Neural crest cell (in vitro differentiated cells): ENCODE data around the gene RAD54L. TPM values are rescaled to one million over a fixed set of nuclear protein-coding genes. Genes with fewer than 3 reads are reported as not detected.

Experiments used
- DNase-seq: peaks from one replicate; pipeline ENCODE4 v3.0.0; 2021; ENCODE audit warnings: low read depth, mixed read lengths, low spot score
- H3K27ac Mint-ChIP-seq: one replicate; pipeline ENCODE4 v1.8.0; 2021; ENCODE audit warnings: mild to moderate bottlenecking, mixed read lengths; ENCODE audit not compliant: unreplicated experiment
- H3K27me3 Mint-ChIP-seq: 2 replicates; pipeline ENCODE4 v1.8.0; 2021; ENCODE audit warnings: low read depth, mild to moderate bottlenecking, mixed read lengths
- H3K36me3 Mint-ChIP-seq: 2 replicates; pipeline ENCODE4 v1.8.0; 2021; ENCODE audit warnings: low read depth, mild to moderate bottlenecking, mixed read lengths
- H3K4me1 Mint-ChIP-seq: 2 replicates; pipeline ENCODE4 v1.8.0; 2021; ENCODE audit warnings: mixed read lengths
- H3K4me3 Mint-ChIP-seq: one replicate; pipeline ENCODE4 v1.8.0; 2021; ENCODE audit warnings: mild to moderate bottlenecking, mixed read lengths
- H3K9me3 Mint-ChIP-seq: 2 replicates; pipeline ENCODE4 v1.8.0; 2021; ENCODE audit warnings: mixed read lengths
- total RNA-seq: library from RNA; stranded (reverse); gene quantifications from 2 replicates; pipeline ENCODE4 v1.2.1, GENCODE V29; 2021
- TF ChIP-seq, protein P1 (sequence below): fragments of 200-600 bp; sonication (generic); conservative IDR thresholded peaks from 2 replicates; pipeline ENCODE4 v1.5.0; 2021; ENCODE audit warnings: antibody characterized with exemption, mild to moderate bottlenecking

RAD54L gene
- total RNA-seq, 1 donor from 2014 or later, result 55.8 TPM

- peaks cover 50% of the 10 kb centered on the region for H3K4me1 Mint-ChIP-seq
- DNase-seq, result no peak
- no peaks in the 10 kb centered on the region for H3K27me3 Mint-ChIP-seq
- peak overlapping the region; percentile 93 for H3K4me3 Mint-ChIP-seq
- TF ChIP-seq, protein P1, sequence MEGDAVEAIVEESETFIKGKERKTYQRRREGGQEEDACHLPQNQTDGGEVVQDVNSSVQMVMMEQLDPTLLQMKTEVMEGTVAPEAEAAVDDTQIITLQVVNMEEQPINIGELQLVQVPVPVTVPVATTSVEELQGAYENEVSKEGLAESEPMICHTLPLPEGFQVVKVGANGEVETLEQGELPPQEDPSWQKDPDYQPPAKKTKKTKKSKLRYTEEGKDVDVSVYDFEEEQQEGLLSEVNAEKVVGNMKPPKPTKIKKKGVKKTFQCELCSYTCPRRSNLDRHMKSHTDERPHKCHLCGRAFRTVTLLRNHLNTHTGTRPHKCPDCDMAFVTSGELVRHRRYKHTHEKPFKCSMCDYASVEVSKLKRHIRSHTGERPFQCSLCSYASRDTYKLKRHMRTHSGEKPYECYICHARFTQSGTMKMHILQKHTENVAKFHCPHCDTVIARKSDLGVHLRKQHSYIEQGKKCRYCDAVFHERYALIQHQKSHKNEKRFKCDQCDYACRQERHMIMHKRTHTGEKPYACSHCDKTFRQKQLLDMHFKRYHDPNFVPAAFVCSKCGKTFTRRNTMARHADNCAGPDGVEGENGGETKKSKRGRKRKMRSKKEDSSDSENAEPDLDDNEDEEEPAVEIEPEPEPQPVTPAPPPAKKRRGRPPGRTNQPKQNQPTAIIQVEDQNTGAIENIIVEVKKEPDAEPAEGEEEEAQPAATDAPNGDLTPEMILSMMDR, result no peak
- no peaks in the 10 kb centered on the region for H3K9me3 Mint-ChIP-seq
- H3K36me3 Mint-ChIP-seq, result no peaks in the 10 kb centered on the region
- no peak overlapping the region for H3K27ac Mint-ChIP-seq
These were observed 42.4 kb upstream of the RAD54L start for GRCh38 chr1:46205141-46205540.

GRCh38 chr1:46205791-46206190 is 41.8 kb upstream of the RAD54L start:
- H3K27me3 Mint-ChIP-seq, result no peaks in the 10 kb centered on the region
- no peaks in the 10 kb centered on the region for H3K9me3 Mint-ChIP-seq
- H3K36me3 Mint-ChIP-seq, result no peaks in the 10 kb centered on the region
- peaks cover 45% of the 10 kb centered on the region for H3K4me1 Mint-ChIP-seq
- TF ChIP-seq, protein P1, result no peak
- DNase-seq, result peak; percentile 22
- H3K27ac Mint-ChIP-seq, result peak overlapping the region; percentile 93
- peak overlapping the region; percentile 93 for H3K4me3 Mint-ChIP-seq

DNA sequence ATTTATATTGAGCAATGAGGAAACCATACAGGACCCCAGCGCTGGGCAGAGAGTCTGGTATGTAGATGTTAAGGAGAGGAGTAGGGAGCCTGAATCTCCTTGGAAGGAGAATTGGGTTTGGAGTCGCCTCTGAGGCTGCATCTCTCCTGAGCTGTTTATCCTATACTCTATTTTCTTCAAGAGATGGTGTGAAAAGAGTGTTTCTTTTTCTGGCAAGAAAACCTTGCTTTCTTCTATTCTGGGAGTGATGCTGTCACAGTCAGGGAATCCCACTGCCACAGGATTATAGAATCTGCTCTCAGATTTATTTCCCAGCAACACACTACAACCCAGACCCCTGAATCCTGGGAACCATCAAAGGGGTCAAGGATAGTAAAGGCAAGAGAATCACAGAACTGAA is 41.2 kb upstream of the RAD54L start:
- H3K27me3 Mint-ChIP-seq, result no peaks in the 10 kb centered on the region
- no peak for DNase-seq
- no peaks in the 10 kb centered on the region for H3K9me3 Mint-ChIP-seq
- H3K27ac Mint-ChIP-seq, result peak overlapping the region; percentile 93
- H3K36me3 Mint-ChIP-seq, result no peaks in the 10 kb centered on the region
- H3K4me3 Mint-ChIP-seq, result peak overlapping the region; percentile 93
- peaks cover 45% of the 10 kb centered on the region for H3K4me1 Mint-ChIP-seq
- TF ChIP-seq, protein P1, result no peak

DNA sequence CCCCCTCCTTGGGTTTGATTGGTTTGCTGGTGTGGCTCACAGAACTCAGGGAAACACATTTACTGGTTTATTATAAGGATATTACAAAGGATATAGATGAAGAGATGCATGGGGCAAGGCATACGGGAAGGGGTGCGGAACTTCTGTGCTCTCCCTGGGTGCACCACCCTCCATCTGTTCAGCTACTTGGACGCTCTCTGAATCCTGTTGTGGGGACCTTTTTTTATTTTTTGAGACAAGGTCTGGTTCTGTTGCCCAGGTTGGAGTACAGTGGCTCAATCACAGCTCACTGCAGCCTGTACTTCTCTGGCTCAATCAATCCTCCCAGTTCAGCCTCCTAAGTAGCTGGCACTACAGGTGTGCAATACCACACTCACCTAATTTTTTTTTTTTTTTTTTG is 37.0 kb upstream of the RAD54L start:
- TF ChIP-seq, protein P1, result no peak
- H3K27me3 Mint-ChIP-seq, result no peaks in the 10 kb centered on the region
- no peak overlapping the region for H3K27ac Mint-ChIP-seq
- H3K9me3 Mint-ChIP-seq, result peaks cover 3% of the 10 kb centered on the region
- H3K4me1 Mint-ChIP-seq, result peaks cover 24% of the 10 kb centered on the region
- no peak overlapping the region for H3K4me3 Mint-ChIP-seq
- no peak for DNase-seq
- peaks cover 3% of the 10 kb centered on the region for H3K36me3 Mint-ChIP-seq

GRCh38 chr1:46211051-46211450 is 36.5 kb upstream of the RAD54L start:
- Mint-ChIP-seq H3K36me3 (peaks cover 3% of the 10 kb centered on the region), H3K9me3 (peaks cover 3% of the 10 kb centered on the region), H3K4me1 (peaks cover 19% of the 10 kb centered on the region), H3K27ac (no peak overlapping the region), H3K27me3 (no peaks in the 10 kb centered on the region), H3K4me3 (no peak overlapping the region)
- TF ChIP-seq, protein P1, result no peak
- DNase-seq, result no peak

DNA sequence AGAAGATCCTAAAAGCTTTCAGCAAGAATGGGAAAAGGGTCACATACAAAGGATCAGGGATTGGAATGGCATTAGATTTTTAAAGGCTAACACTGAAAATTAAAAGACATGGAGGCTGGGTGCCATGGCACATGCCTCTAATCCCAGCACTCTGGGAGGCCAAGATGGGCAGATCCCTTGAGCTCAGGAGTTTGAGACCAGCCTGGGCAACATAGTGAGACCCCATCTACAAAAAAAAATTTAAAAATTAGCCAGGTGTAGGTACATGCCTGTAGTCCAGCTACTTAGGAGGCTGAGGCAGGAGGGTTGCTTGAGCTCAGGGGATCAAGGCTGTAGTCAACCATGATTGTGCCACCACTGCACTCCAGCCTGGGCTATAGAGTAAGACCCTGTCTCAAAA is 32.1 kb upstream of the RAD54L start:
- DNase-seq, result no peak
- Mint-ChIP-seq H3K9me3 (peaks cover 3% of the 10 kb centered on the region), H3K27me3 (no peaks in the 10 kb centered on the region), H3K4me1 (peaks cover 12% of the 10 kb centered on the region), H3K36me3 (peaks cover 7% of the 10 kb centered on the region), H3K4me3 (no peak overlapping the region), H3K27ac (no peak overlapping the region)
- TF ChIP-seq, protein P1, result no peak
